ENCODE measurements around the gene IMMP2L.

Gene IMMP2L

GRCh38 chr7:110854166-110854565 lies 708.1 kb downstream of the IMMP2L start:
- H3K27ac Mint-ChIP-seq: no peak overlapping the region
- no peaks in the 10 kb centered on the region for H3K4me1 Mint-ChIP-seq
- no peak for DNase-seq
- ATAC-seq: no peak
- H3K4me3 Mint-ChIP-seq: no peak overlapping the region
- no peaks in the 10 kb centered on the region for H3K9me3 Mint-ChIP-seq
- H3K27me3 Mint-ChIP-seq: no peaks in the 10 kb centered on the region

GRCh38 chr7:110853263-110853662 lies 709.0 kb downstream of the IMMP2L start:
- no peaks in the 10 kb centered on the region for H3K9me3 Mint-ChIP-seq
- ATAC-seq (no peak), DNase-seq (no peak)
- H3K4me3 Mint-ChIP-seq: no peak overlapping the region
- H3K27ac Mint-ChIP-seq: no peak overlapping the region
- no peaks in the 10 kb centered on the region for H3K4me1 Mint-ChIP-seq
- no peaks in the 10 kb centered on the region for H3K27me3 Mint-ChIP-seq

- Mint-ChIP-seq H3K4me3 (no peak overlapping the region), H3K4me1 (no peaks in the 10 kb centered on the region), H3K27me3 (no peaks in the 10 kb centered on the region), H3K27ac (no peak overlapping the region), H3K9me3 (no peaks in the 10 kb centered on the region)
- no peak for DNase-seq
- ATAC-seq: no peak
Observed at GRCh38 chr7:110852156-110852940, 709.9 kb downstream of the IMMP2L start.

GRCh38 chr7:110850224-110850623 lies 712.1 kb downstream of the IMMP2L start:
- Mint-ChIP-seq H3K4me3 (no peak overlapping the region), H3K9me3 (no peaks in the 10 kb centered on the region)

DNA sequence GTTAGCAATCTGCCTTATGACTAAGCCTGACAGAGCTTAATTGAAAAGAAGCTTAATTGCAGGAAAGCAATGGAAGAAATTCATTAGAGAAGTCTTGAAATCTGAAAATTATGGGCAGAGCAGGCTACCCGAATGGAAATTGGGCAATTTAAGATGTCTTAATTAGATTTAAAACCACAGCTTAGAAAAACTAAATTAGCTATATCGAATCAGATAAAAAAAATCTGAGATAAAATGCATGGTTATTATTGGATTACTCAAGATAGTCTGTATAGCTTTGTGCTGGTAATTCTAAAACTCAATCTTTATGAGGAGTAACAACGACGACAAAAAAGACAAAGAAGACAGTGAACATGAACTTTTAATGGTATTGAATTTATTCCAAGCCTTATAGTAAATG lies 719.5 kb downstream of the IMMP2L start:
- no peak for ATAC-seq
- no peak overlapping the region for H3K27ac Mint-ChIP-seq
- no peaks in the 10 kb centered on the region for H3K9me3 Mint-ChIP-seq
- H3K27me3 Mint-ChIP-seq: no peaks in the 10 kb centered on the region
- DNase-seq: no peak
- H3K4me3 Mint-ChIP-seq: no peak overlapping the region
- no peaks in the 10 kb centered on the region for H3K4me1 Mint-ChIP-seq

More at GRCh38 chr7:110850224-110850623, 712.1 kb downstream of the IMMP2L start:
- no peaks in the 10 kb centered on the region for H3K27me3 Mint-ChIP-seq
- ATAC-seq (no peak), DNase-seq (no peak)
- no peaks in the 10 kb centered on the region for H3K4me1 Mint-ChIP-seq
- no peak overlapping the region for H3K27ac Mint-ChIP-seq

GRCh38 chr7:110841840-110842545 lies 720.3 kb downstream of the IMMP2L start:
- no peak for DNase-seq
- no peaks in the 10 kb centered on the region for H3K27me3 Mint-ChIP-seq

GRCh38 chr7:110839866-110840265 lies 722.4 kb downstream of the IMMP2L start:
- no peak for ATAC-seq
- no peak overlapping the region for H3K4me3 Mint-ChIP-seq
- peaks cover 8% of the 10 kb centered on the region in 2 donors for H3K9me3 Mint-ChIP-seq
- H3K27me3 Mint-ChIP-seq: no peaks in the 10 kb centered on the region
- DNase-seq: no peak
- no peak overlapping the region for H3K27ac Mint-ChIP-seq
- H3K4me1 Mint-ChIP-seq: peaks cover 9% of the 10 kb centered on the region

More at GRCh38 chr7:110841840-110842545, 720.3 kb downstream of the IMMP2L start:
- Mint-ChIP-seq H3K4me3 (no peak overlapping the region), H3K9me3 (peaks cover 6 to 7% of the 10 kb centered on the region in 2 donors), H3K27ac (no peak overlapping the region), H3K4me1 (no peaks in the 10 kb centered on the region)
- ATAC-seq: no peak

- peaks cover 16% of the 10 kb centered on the region for H3K4me1 Mint-ChIP-seq
- H3K9me3 Mint-ChIP-seq: peaks cover 8% of the 10 kb centered on the region in 2 donors
- ATAC-seq: no peak
- no peaks in the 10 kb centered on the region for H3K27me3 Mint-ChIP-seq
- DNase-seq: no peak
- no peak overlapping the region for H3K27ac Mint-ChIP-seq
- H3K4me3 Mint-ChIP-seq: no peak overlapping the region
Observed at GRCh38 chr7:110835849-110836248, 726.4 kb downstream of the IMMP2L start.

DNA sequence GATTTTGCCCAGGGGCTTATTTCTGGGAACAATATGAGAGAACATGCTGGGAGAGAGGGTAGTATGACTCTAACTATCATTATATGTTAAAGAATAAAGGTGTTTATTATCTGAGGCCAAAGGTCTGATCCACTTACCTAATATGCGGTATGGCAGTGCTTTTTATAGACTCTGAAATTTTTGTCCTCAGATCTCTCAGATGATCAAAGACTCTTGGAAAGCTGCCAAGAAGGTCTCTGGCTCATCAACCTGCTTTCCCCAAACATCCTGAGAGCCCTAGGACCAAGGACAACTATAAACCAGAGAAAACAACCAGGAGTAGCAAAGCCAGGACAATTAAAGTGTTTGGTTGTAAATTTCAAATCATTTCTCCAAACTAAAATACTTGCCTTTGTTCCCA lies 727.1 kb downstream of the IMMP2L start:
- H3K9me3 Mint-ChIP-seq: peaks cover 8% of the 10 kb centered on the region in 2 donors
- no peak for DNase-seq
- no peak overlapping the region for H3K4me3 Mint-ChIP-seq
- H3K27me3 Mint-ChIP-seq: no peaks in the 10 kb centered on the region
- H3K27ac Mint-ChIP-seq: no peak overlapping the region
- ATAC-seq: no peak
- H3K4me1 Mint-ChIP-seq: peaks cover 16% of the 10 kb centered on the region

- H3K4me1 Mint-ChIP-seq: peaks cover 16% of the 10 kb centered on the region
- no peak for ATAC-seq
- no peak overlapping the region for H3K27ac Mint-ChIP-seq
- no peaks in the 10 kb centered on the region for H3K27me3 Mint-ChIP-seq
- no peaks in the 10 kb centered on the region for H3K9me3 Mint-ChIP-seq
- DNase-seq: no peak
- no peak overlapping the region for H3K4me3 Mint-ChIP-seq
Observed at GRCh38 chr7:110831419-110831818, 730.9 kb downstream of the IMMP2L start.

GRCh38 chr7:110830778-110831177 lies 731.5 kb downstream of the IMMP2L start:
- H3K4me3 Mint-ChIP-seq: no peak overlapping the region
- H3K27ac Mint-ChIP-seq: no peak overlapping the region
- no peaks in the 10 kb centered on the region for H3K27me3 Mint-ChIP-seq
- DNase-seq (no peak), ATAC-seq (no peak)
- H3K9me3 Mint-ChIP-seq: no peaks in the 10 kb centered on the region
- peaks cover 16% of the 10 kb centered on the region for H3K4me1 Mint-ChIP-seq

DNA sequence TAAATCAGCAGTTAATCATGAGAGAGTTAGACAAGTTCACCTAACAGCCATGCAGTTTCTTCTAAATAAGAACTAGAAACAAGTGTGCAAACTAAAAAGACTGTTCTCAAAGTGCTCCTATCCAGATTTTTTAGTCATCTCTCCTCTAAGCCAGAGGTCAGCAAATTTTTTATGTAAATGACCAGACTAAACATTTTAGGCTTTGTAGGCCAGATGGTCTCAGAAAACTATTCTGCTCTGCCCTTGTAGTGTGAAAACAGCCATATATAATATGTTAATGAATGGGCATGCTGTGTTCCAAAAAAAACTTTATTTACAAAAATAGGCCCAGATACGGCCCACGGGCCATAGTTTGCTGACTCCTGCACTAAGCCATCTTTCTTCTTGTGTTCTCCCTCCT lies 734.4 kb downstream of the IMMP2L start:
- no peak overlapping the region for H3K4me3 Mint-ChIP-seq
- H3K9me3 Mint-ChIP-seq: no peaks in the 10 kb centered on the region
- no peaks in the 10 kb centered on the region for H3K4me1 Mint-ChIP-seq
- DNase-seq: no peak
- no peaks in the 10 kb centered on the region for H3K27me3 Mint-ChIP-seq
- ATAC-seq: no peak
- no peak overlapping the region for H3K27ac Mint-ChIP-seq

GRCh38 chr7:110827287-110827855 lies 734.9 kb downstream of the IMMP2L start:
- no peak for DNase-seq
- H3K4me1 Mint-ChIP-seq: no peaks in the 10 kb centered on the region

GRCh38 chr7:110813986-110814385 lies 748.3 kb downstream of the IMMP2L start:
- Mint-ChIP-seq H3K27me3 (no peaks in the 10 kb centered on the region), H3K9me3 (peaks cover 5 to 9% of the 10 kb centered on the region in 2 donors), H3K4me1 (no peaks in the 10 kb centered on the region), H3K27ac (no peak overlapping the region), H3K4me3 (no peak overlapping the region)
- DNase-seq (no peak), ATAC-seq (no peak)

More at GRCh38 chr7:110827287-110827855, 734.9 kb downstream of the IMMP2L start:
- no peak overlapping the region for H3K27ac Mint-ChIP-seq
- no peaks in the 10 kb centered on the region for H3K27me3 Mint-ChIP-seq
- no peaks in the 10 kb centered on the region for H3K9me3 Mint-ChIP-seq
- ATAC-seq: no peak
- H3K4me3 Mint-ChIP-seq: no peak overlapping the region

- no peak overlapping the region for H3K27ac Mint-ChIP-seq
- no peaks in the 10 kb centered on the region for H3K27me3 Mint-ChIP-seq
Observed at GRCh38 chr7:110809832-110810231, 752.5 kb downstream of the IMMP2L start.

GRCh38 chr7:110808361-110808760 lies 753.9 kb downstream of the IMMP2L start:
- no peaks in the 10 kb centered on the region for H3K4me1 Mint-ChIP-seq
- H3K27me3 Mint-ChIP-seq: no peaks in the 10 kb centered on the region
- DNase-seq (no peak), ATAC-seq (no peak)
- H3K9me3 Mint-ChIP-seq: peaks cover 0 to 2% of the 10 kb centered on the region in 2 donors
- no peak overlapping the region for H3K4me3 Mint-ChIP-seq
- no peak overlapping the region for H3K27ac Mint-ChIP-seq

More at GRCh38 chr7:110809832-110810231, 752.5 kb downstream of the IMMP2L start:
- H3K4me1 Mint-ChIP-seq: no peaks in the 10 kb centered on the region
- no peak for DNase-seq
- H3K4me3 Mint-ChIP-seq: no peak overlapping the region
- ATAC-seq: no peak
- H3K9me3 Mint-ChIP-seq: no peaks in the 10 kb centered on the region
